ENCODE data around the gene ARL5C. TPM values are rescaled to one million over a fixed set of nuclear protein-coding genes. Genes with fewer than 3 reads are reported as not detected.

ARL5C gene
- total RNA-seq, 5 donors from 2014 or later (not counting 1 experiment from before 2014, with no cell fraction given): 0.90 TPM; not detected in 4

DNA sequence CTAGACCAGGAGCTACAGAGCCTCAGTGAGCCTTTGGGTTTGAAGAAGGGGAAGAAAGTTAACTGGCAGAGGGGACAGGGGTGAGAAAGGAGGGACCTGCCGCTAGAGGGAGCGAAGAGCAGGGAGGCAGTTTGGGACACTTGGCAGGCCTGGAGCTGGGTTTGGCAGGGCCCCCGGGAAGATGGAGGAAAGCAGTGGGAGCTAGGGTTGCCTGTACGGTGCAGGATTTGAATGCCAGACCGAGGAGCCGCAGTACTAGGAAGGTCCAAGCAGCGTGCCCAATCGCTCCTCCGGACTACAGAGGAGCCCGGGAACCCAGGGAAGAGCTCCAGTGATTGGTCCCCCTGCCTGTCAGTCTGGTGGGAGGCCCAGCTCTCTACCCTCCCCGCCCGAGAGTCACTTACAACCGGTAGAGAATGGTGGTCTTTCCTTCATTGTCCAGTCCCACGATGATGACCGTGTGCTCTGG, 1.3 kb downstream of the ARL5C start:
- H3K27me3 ChIP-seq (replicated peaks in 1 of 2; ENCODE audit: control insufficient read depth in 2 of 2, extremely low read depth in 1 of 2, insufficient read depth in 2 of 2, low read length in 1 of 2): peaks cover 0 to 54% of the 10 kb centered on the region in 2 experiments
- H3K27ac Mint-ChIP-seq: peak overlapping the region in 1 of 2 donors; percentile 11
- WGBS (ENCODE audit: insufficient coverage): under 1% methylated on average over 13 of the region's 15 CpGs
- H3K4me1 Mint-ChIP-seq: peaks cover 23 to 32% (median 30%) of the 10 kb centered on the region in 3 donors
- no peak overlapping the region for H3K27ac ChIP-seq (ENCODE audit: low read length)
- peak overlapping the region; percentile 76 to 85 for H3K4me3 ChIP-seq (ENCODE audit: control insufficient read depth in 1 of 2, extremely low read depth in 1 of 2, low read length in 1 of 2)
- ATAC-seq (replicated peaks in 1 of 4) (peak; percentile 91 to 94 (median 93)), DNase-seq (peak; percentile 51 to 83 (median 69))
- peaks cover 5 to 40% of the 10 kb centered on the region in 2 experiments for H3K4me1 ChIP-seq (ENCODE audit: control insufficient read depth in 1 of 2, extremely low read depth in 1 of 2, insufficient read depth in 2 of 2, low read length in 2 of 2)
- H3K9me3 Mint-ChIP-seq: no peaks in the 10 kb centered on the region
- H3K36me3 ChIP-seq (ENCODE audit: control insufficient read depth in 2 of 2, extremely low read depth in 1 of 2, insufficient read depth in 1 of 2, low read length in 1 of 2): no peaks in the 10 kb centered on the region
- no peaks in the 10 kb centered on the region for H3K36me3 Mint-ChIP-seq
- H3K4me3 Mint-ChIP-seq: peak overlapping the region; percentile 79 to 86 (median 85)
- ChIA-PET CTCF (interaction anchor here (0.6 to 2.3 kb wide), 32 partner anchors 8 to 436 kb away, joined by 3 to 51 read pairs (median 4); partner anchors contain the start of genes FBXO47 (in 1 of the 2), LASP1 (in 1 of the 2), PLXDC1 (in 1 of the 2) and RPL19 (in 1 of the 2)), POLR2A (interaction anchor here (0.6 to 1.0 kb wide), 3 partner anchors 10 to 32 kb away, joined by 3 to 4 read pairs (median 3); no protein-coding TSS in a partner anchor)
- no peaks in the 10 kb centered on the region for H3K9me3 ChIP-seq
- H3K27me3 Mint-ChIP-seq: peaks cover 23 to 33% of the 10 kb centered on the region in 2 donors

DNA sequence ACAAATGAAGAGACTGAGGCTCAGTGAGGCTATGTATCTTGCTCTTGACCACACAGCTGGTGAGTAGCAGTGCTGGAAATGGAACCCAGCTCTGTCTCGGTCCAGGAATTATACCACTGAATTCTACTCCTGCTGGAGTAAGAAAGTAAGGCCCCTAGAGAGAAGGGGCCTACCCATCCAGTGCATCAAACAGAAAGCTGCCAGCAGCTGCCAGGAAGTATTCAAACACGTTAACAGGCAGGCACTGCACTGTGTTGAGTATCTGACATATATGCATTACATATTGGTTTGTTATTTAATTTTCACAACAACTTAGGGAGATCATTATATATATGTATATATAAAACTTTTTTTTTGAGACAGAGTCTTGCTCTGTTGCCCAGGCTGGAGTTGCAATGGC, 4.0 kb downstream of the ARL5C start:
- H3K4me3 ChIP-seq (ENCODE audit: control insufficient read depth in 1 of 2, extremely low read depth in 1 of 2, low read length in 1 of 2): no peak overlapping the region
- Mint-ChIP-seq H3K36me3 (no peaks in the 10 kb centered on the region), H3K4me1 (peaks cover 14 to 22% (median 21%) of the 10 kb centered on the region in 3 donors), H3K27ac (no peak overlapping the region), H3K4me3 (no peak overlapping the region), H3K9me3 (no peaks in the 10 kb centered on the region), H3K27me3 (peaks cover 16 to 24% of the 10 kb centered on the region in 2 donors)
- no peaks in the 10 kb centered on the region for H3K9me3 ChIP-seq
- ATAC-seq (replicated peaks in 1 of 4) (no peak), DNase-seq (no peak)
- CTCF ChIA-PET: interaction anchor here in 1 of 2 donors (0.9 kb wide), 1 partner anchor 13 kb away, joined by 3 read pairs; no protein-coding TSS in a partner anchor
- whole genome bisulfite sequencing (ENCODE audit: insufficient coverage): no CpG with 5 or more reads among the region's 2 CpGs
- H3K27me3 ChIP-seq (replicated peaks in 1 of 2; ENCODE audit: control insufficient read depth in 2 of 2, extremely low read depth in 1 of 2, insufficient read depth in 2 of 2, low read length in 1 of 2): peaks cover 0 to 46% of the 10 kb centered on the region in 2 experiments
- peaks cover 3 to 26% of the 10 kb centered on the region in 2 experiments for H3K4me1 ChIP-seq (ENCODE audit: control insufficient read depth in 1 of 2, extremely low read depth in 1 of 2, insufficient read depth in 2 of 2, low read length in 2 of 2)
- H3K27ac ChIP-seq (ENCODE audit: low read length): no peak overlapping the region
- H3K36me3 ChIP-seq (ENCODE audit: control insufficient read depth in 2 of 2, extremely low read depth in 1 of 2, insufficient read depth in 1 of 2, low read length in 1 of 2): no peaks in the 10 kb centered on the region
- POLR2A ChIA-PET: no interaction called here

DNA sequence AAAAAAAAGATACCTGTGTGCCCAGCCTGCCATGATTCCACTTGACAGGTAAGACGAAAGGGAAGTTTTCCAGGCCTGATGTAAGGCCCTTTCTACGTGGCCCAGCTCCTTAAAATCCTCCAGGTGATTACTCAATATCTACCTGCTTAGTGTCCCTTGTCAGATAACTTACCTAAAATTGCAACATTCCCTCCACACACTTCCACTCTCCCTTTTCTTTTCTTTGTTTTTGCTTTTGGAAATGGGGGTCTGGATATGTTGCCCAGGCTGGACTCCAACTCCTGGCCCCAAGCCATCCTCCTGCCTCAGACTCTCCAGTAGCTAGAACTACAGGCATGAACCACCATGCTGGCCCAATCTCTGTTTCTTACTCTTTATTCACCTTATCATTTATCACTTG, 7.3 kb downstream of the ARL5C start:
- Histone ChIP-seq H3K36me3 (ENCODE audit: control insufficient read depth in 2 of 2, extremely low read depth in 1 of 2, insufficient read depth in 1 of 2, low read length in 1 of 2) (no peaks in the 10 kb centered on the region), H3K9me3 (no peaks in the 10 kb centered on the region), H3K4me1 (ENCODE audit: control insufficient read depth in 1 of 2, extremely low read depth in 1 of 2, insufficient read depth in 2 of 2, low read length in 2 of 2) (peaks cover 0 to 13% of the 10 kb centered on the region in 2 experiments), H3K27me3 (replicated peaks in 1 of 2; ENCODE audit: control insufficient read depth in 2 of 2, extremely low read depth in 1 of 2, insufficient read depth in 2 of 2, low read length in 1 of 2) (peaks cover 0 to 21% of the 10 kb centered on the region in 2 experiments), H3K4me3 (ENCODE audit: control insufficient read depth in 1 of 2, extremely low read depth in 1 of 2, low read length in 1 of 2) (no peak overlapping the region), H3K27ac (ENCODE audit: low read length) (no peak overlapping the region)
- H3K27me3 Mint-ChIP-seq: peaks cover 0 to 8% of the 10 kb centered on the region in 2 donors
- peaks cover 5 to 15% (median 8%) of the 10 kb centered on the region in 3 donors for H3K4me1 Mint-ChIP-seq
- DNase-seq (no peak), ATAC-seq (replicated peaks in 1 of 4) (no peak)
- H3K4me3 Mint-ChIP-seq: no peak overlapping the region
- WGBS (ENCODE audit: insufficient coverage): 72% methylated on average over 2 of the region's 2 CpGs
- CTCF ChIA-PET: interaction anchor here in 1 of 2 donors (0.6 to 0.7 kb wide), 3 partner anchors 77 to 484 kb away, joined by 3 to 4 read pairs (median 4); no protein-coding TSS in a partner anchor
- H3K36me3 Mint-ChIP-seq: peaks cover 4% of the 10 kb centered on the region
- H3K9me3 Mint-ChIP-seq: no peaks in the 10 kb centered on the region
- POLR2A ChIA-PET: interaction anchor here in 1 of 2 donors (0.6 kb wide), 1 partner anchor 10 kb away, joined by 4 read pairs; no protein-coding TSS in a partner anchor
- no peak overlapping the region for H3K27ac Mint-ChIP-seq

DNA sequence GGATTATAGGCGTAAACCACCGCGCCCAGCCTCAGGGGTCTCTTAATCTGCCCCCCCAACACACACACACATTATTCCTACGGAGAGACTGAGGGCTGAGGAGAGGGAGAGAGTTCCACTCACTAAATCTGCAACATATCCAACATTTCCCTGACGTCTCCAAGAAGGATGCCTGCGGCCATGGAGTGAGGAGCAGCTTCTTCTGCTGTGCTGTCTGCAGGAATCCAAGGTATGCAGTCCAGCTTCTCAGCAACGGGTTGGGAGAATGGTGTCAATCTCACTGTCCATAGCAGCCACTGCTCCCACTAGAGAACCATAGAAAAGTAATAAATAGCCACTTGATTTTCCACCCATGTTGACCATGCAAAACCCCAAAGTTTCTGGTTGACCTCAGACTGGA, 9.5 kb downstream of the ARL5C start:
- Mint-ChIP-seq H3K4me3 (no peak overlapping the region), H3K36me3 (peaks cover 5% of the 10 kb centered on the region), H3K4me1 (peaks cover 22 to 35% (median 25%) of the 10 kb centered on the region in 3 donors), H3K9me3 (no peaks in the 10 kb centered on the region), H3K27ac (peak overlapping the region in 1 of 2 donors; percentile 6), H3K27me3 (peaks cover 0 to 9% of the 10 kb centered on the region in 2 donors)
- Histone ChIP-seq H3K4me1 (ENCODE audit: control insufficient read depth in 1 of 2, extremely low read depth in 1 of 2, insufficient read depth in 2 of 2, low read length in 2 of 2) (peaks cover 0 to 33% of the 10 kb centered on the region in 2 experiments), H3K4me3 (ENCODE audit: control insufficient read depth in 1 of 2, extremely low read depth in 1 of 2, low read length in 1 of 2) (no peak overlapping the region), H3K9me3 (no peaks in the 10 kb centered on the region), H3K27me3 (replicated peaks in 1 of 2; ENCODE audit: control insufficient read depth in 2 of 2, extremely low read depth in 1 of 2, insufficient read depth in 2 of 2, low read length in 1 of 2) (peaks cover 0 to 11% of the 10 kb centered on the region in 2 experiments), H3K36me3 (ENCODE audit: control insufficient read depth in 2 of 2, extremely low read depth in 1 of 2, insufficient read depth in 1 of 2, low read length in 1 of 2) (no peaks in the 10 kb centered on the region), H3K27ac (ENCODE audit: low read length) (no peak overlapping the region)
- POLR2A ChIA-PET: no interaction called here
- CTCF ChIA-PET: no interaction called here
- WGBS (ENCODE audit: insufficient coverage): 93% methylated on average over 2 of the region's 7 CpGs
- no peak for DNase-seq
- ATAC-seq (replicated peaks in 1 of 4): no peak

DNA sequence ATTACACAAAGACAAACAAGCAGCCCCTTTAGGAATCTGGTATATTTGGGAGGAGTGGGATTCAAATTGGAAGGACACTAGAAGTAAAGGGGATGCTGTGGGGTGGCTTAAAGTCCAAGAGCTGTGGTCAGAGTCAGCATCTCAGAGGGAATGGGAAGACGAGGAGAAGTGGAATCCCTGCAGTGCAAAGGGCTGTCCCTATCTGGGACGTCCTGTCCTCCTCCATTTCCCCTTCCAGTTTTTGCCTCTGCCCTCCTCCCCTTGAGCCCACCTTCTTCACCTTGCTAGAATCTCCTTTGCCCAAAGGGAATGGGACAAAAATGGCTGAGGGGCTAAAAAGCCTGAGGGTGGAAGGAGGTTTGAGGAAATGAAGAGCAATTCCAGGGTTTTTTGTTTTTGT, 10.3 kb downstream of the ARL5C start:
- no peaks in the 10 kb centered on the region for H3K9me3 ChIP-seq
- CTCF ChIA-PET: interaction anchor here in 1 of 2 donors (5.1 kb wide), 1 partner anchor 8 kb away, joined by 51 read pairs; no protein-coding TSS in a partner anchor
- Mint-ChIP-seq H3K27ac (no peak overlapping the region), H3K4me1 (peaks cover 24 to 36% (median 30%) of the 10 kb centered on the region in 3 donors), H3K36me3 (peaks cover 5% of the 10 kb centered on the region), H3K9me3 (no peaks in the 10 kb centered on the region), H3K27me3 (peaks cover 0 to 9% of the 10 kb centered on the region in 2 donors), H3K4me3 (peak overlapping the region in 1 of 3 donors; percentile 24)
- no peak overlapping the region for H3K4me3 ChIP-seq (ENCODE audit: control insufficient read depth in 1 of 2, extremely low read depth in 1 of 2, low read length in 1 of 2)
- H3K4me1 ChIP-seq (ENCODE audit: control insufficient read depth in 1 of 2, extremely low read depth in 1 of 2, insufficient read depth in 2 of 2, low read length in 2 of 2): peaks cover 0 to 39% of the 10 kb centered on the region in 2 experiments
- ATAC-seq (replicated peaks in 1 of 4) (no peak), DNase-seq (no peak)
- H3K27me3 ChIP-seq (replicated peaks in 1 of 2; ENCODE audit: control insufficient read depth in 2 of 2, extremely low read depth in 1 of 2, insufficient read depth in 2 of 2, low read length in 1 of 2): peaks cover 0 to 9% of the 10 kb centered on the region in 2 experiments
- H3K27ac ChIP-seq (ENCODE audit: low read length): no peak overlapping the region
- WGBS (ENCODE audit: insufficient coverage): no CpG with 5 or more reads among the region's 2 CpGs
- H3K36me3 ChIP-seq (ENCODE audit: control insufficient read depth in 2 of 2, extremely low read depth in 1 of 2, insufficient read depth in 1 of 2, low read length in 1 of 2): no peaks in the 10 kb centered on the region
- POLR2A ChIA-PET: no interaction called here

DNA sequence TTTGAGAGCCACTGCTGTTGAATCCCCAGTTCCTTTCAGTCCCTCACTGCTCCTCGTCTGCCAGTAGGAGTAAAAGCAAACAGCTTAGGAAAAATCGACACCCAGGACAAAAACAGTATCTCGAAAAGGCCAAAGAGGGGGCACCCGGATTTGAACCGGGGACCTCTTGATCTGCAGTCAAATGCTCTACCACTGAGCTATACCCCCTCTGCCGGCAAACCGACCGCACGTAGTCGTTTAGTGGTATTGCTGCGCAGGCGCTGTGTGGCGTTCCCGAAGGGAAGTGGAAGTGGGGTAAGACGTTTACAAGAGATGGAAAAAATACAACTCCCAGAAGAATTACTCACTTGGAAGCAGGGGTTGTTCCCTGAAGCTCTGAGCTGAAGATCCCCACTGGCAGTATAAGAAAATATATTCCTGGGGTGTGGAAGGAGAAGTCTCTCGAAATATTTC, 12.3 kb downstream of the ARL5C start:
- WGBS (ENCODE audit: insufficient coverage): no CpG with 5 or more reads among the region's 16 CpGs
- peak; percentile 57 to 66 (median 59) for ATAC-seq (replicated peaks in 1 of 4)
- Histone ChIP-seq H3K27me3 (replicated peaks in 1 of 2; ENCODE audit: control insufficient read depth in 2 of 2, extremely low read depth in 1 of 2, insufficient read depth in 2 of 2, low read length in 1 of 2) (peaks cover 0 to 16% of the 10 kb centered on the region in 2 experiments), H3K4me1 (ENCODE audit: control insufficient read depth in 1 of 2, extremely low read depth in 1 of 2, insufficient read depth in 2 of 2, low read length in 2 of 2) (peaks cover 2 to 53% of the 10 kb centered on the region in 2 experiments), H3K9me3 (no peaks in the 10 kb centered on the region), H3K27ac (ENCODE audit: low read length) (peak overlapping the region; percentile 70), H3K36me3 (ENCODE audit: control insufficient read depth in 2 of 2, extremely low read depth in 1 of 2, insufficient read depth in 1 of 2, low read length in 1 of 2) (no peaks in the 10 kb centered on the region), H3K4me3 (ENCODE audit: control insufficient read depth in 1 of 2, extremely low read depth in 1 of 2, low read length in 1 of 2) (peak overlapping the region; percentile 92 to 99)
- peak overlapping the region; percentile 95 to 100 (median 100) for H3K4me3 Mint-ChIP-seq
- no peaks in the 10 kb centered on the region for H3K9me3 Mint-ChIP-seq
- H3K27ac Mint-ChIP-seq: peak overlapping the region; percentile 96 to 99
- H3K36me3 Mint-ChIP-seq: peaks cover 5% of the 10 kb centered on the region
- ChIA-PET CTCF (interaction anchor here (0.6 to 5.1 kb wide), 33 partner anchors 10 to 1152 kb away, joined by 3 to 134 read pairs (median 5); partner anchors contain the start of genes ARL5C (in 1 of the 2), CWC25 (in 1 of the 2), LASP1 (in 1 of the 2) and LASP1NB (in 1 of the 2)), POLR2A (interaction anchor here (0.6 to 1.1 kb wide), 4 partner anchors 46 to 913 kb away, joined by 3 to 6 read pairs (median 4); no protein-coding TSS in a partner anchor)
- peak; percentile 76 to 97 (median 90) for DNase-seq
- peaks cover 43 to 56% (median 47%) of the 10 kb centered on the region in 3 donors for H3K4me1 Mint-ChIP-seq
- H3K27me3 Mint-ChIP-seq: peaks cover 0 to 9% of the 10 kb centered on the region in 2 donors
